ENCODE data around the gene GALNT7.
"Not testable (repeated sequence)": the region's sequence is repeated elsewhere in the genome, so short reads cannot be mapped to it uniquely, and the experiment has no call there.

GALNT7 gene

DNA sequence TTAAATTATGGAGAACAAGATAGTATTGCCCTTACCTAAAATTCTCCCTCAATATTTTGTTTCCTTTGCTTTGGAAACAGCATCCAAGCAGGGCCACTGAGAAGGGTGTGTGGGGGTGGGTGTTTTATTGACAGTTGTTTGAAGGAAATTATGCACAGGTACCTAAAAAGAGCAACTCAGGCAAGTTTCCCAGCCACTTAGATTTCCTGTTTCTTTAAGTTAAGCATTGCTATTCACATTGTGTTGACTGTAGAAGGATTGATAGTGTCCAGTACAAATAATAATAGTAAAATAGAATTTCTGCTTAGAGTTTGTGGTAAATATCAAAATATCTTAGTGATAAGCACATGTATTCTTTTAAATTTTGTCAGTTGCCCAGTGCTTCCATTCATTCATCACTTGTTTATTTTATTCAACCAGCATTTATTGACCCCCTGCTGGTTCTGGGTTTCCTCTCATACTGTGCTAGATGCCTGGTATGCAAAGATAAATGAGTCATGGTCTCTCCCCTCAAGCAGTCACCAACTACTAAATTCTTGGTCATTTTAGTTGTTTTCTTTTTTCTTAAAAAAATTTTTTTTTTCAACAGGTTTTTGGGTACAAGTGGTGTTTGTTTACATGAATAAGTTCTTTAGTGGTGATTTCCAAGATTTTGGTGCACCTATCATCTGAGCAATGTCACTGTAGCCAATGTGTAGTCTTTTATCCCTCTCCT, 50.0 kb downstream of the GALNT7 start:
- no peaks in the 10 kb centered on the region for H3K36me3 Mint-ChIP-seq (ENCODE audit: low read depth)

DNA sequence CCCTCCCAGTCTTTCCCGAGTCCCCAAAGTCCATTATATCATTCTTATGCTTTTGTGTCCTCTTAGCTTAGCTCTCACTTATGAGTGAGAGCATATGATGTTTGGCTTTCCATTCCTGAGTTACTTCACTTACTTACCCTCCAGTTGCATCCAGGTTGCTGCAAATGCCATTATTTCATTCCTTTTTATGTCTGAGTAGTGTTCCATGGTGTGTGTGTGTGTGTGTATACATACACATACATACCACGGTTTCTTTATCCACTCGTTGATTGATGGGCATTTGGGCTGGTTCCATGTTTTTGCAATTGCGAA, 50.5 kb downstream of the GALNT7 start:
- not testable (repeated sequence) for H3K27me3 Mint-ChIP-seq (ENCODE audit: low read depth); H3K27ac Mint-ChIP-seq; H3K9me3 Mint-ChIP-seq; H3K4me1 Mint-ChIP-seq (ENCODE audit: low read depth); DNase-seq (ENCODE audit: low spot score); H3K36me3 Mint-ChIP-seq (ENCODE audit: low read depth); H3K4me3 Mint-ChIP-seq

More for the DNA sequence above, 50.0 kb downstream of the GALNT7 start:
- Mint-ChIP-seq H3K4me1 (ENCODE audit: low read depth) (peaks cover 7% of the 10 kb centered on the region), H3K27ac (no peak overlapping the region), H3K4me3 (no peak overlapping the region), H3K27me3 (ENCODE audit: low read depth) (no peaks in the 10 kb centered on the region), H3K9me3 (no peaks in the 10 kb centered on the region)
- no peak for DNase-seq (ENCODE audit: low spot score)

DNA sequence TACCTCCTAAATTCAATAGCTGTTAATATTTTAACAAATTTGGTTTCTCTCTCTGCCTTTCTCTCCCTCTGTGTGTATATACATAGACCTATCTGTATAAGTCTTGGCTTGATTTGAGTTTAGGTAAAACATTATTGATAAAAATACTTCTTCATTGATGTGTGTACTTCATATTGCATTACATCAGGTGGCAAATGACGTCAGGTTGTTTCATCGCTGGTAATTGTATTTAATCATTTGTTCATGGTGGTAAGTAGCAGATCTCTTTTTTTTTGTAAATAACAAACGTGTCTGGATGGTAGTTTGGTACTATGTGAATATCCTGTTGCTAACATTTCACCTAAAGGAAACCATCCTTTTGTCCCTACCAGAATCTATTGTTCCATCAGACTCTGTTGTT, 55.1 kb downstream of the GALNT7 start:
- Mint-ChIP-seq H3K36me3 (ENCODE audit: low read depth) (no peaks in the 10 kb centered on the region), H3K27ac (no peak overlapping the region), H3K9me3 (no peaks in the 10 kb centered on the region), H3K4me3 (no peak overlapping the region), H3K4me1 (ENCODE audit: low read depth) (peaks cover 1% of the 10 kb centered on the region), H3K27me3 (ENCODE audit: low read depth) (no peaks in the 10 kb centered on the region)
- no peak for DNase-seq (ENCODE audit: low spot score)

DNA sequence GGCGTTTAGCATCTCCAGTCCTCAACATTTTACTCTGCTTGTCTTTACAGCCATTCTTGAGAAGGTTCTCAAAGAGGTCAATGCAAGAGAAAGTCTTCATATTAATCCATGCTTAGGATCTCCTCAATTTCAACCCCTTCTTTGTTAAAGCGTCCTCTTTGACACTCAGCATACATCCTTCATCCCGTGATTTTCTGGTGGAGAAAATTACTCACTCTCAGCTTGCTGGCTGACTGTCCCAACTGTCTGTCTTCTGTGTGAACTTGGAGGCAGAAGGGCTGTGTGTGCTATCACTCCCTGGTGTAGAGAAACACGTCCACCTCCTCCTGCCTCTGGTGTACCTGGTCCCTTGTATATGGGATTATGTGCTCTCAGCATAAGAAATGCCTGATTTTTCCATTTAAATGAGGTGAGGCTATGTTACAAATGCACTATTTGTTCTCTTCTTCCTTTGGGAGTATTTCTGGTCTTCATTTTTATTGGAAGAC, 57.8 kb downstream of the GALNT7 start:
- Mint-ChIP-seq H3K9me3 (no peaks in the 10 kb centered on the region), H3K4me1 (ENCODE audit: low read depth) (no peaks in the 10 kb centered on the region), H3K27ac (no peak overlapping the region), H3K27me3 (ENCODE audit: low read depth) (no peaks in the 10 kb centered on the region), H3K4me3 (no peak overlapping the region), H3K36me3 (ENCODE audit: low read depth) (no peaks in the 10 kb centered on the region)
- DNase-seq (ENCODE audit: low spot score): no peak

DNA sequence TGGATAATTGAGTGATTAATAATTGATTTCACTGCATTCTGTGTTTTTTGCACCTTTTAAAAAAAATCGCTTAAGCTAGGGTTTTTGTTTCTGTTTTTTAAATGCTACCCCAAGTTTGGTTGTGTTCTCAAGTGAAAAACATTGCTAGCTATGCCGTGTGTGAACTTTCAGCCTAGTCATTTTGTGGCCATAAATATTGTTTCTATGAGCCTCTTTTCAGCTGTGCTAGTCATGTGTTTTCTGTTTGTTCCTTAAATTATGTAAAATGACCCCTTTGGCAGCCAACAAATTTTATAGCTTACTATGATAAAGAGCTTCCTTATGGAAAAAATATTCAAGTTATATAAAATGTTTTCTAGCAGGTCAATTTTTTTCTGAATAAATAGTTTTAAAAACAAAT, 59.1 kb downstream of the GALNT7 start:
- Mint-ChIP-seq H3K4me1 (ENCODE audit: low read depth) (no peaks in the 10 kb centered on the region), H3K9me3 (no peaks in the 10 kb centered on the region), H3K4me3 (no peak overlapping the region), H3K36me3 (ENCODE audit: low read depth) (no peaks in the 10 kb centered on the region), H3K27me3 (ENCODE audit: low read depth) (no peaks in the 10 kb centered on the region), H3K27ac (no peak overlapping the region)
- no peak for DNase-seq (ENCODE audit: low spot score)

DNA sequence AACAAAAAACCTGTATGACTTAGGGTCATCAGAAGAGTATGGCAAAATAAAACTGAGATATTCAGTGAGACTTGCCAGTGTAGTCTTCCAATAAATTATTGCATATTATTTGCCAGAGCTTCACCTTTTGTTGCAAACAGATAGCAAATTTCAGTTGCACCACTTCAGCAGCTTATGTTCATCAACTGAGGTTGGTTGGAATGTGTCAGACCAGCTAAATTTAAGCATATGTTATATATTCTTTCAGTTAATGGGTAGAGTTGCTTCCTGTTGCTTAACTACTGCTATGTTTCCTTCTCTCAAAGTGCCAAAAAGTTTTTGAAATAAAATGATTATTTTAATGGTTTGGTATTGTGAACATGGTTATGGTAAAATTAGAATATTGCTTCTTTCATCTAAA, 61.5 kb downstream of the GALNT7 start:
- Mint-ChIP-seq H3K36me3 (ENCODE audit: low read depth) (no peaks in the 10 kb centered on the region), H3K4me1 (ENCODE audit: low read depth) (no peaks in the 10 kb centered on the region), H3K9me3 (no peaks in the 10 kb centered on the region), H3K4me3 (no peak overlapping the region), H3K27ac (no peak overlapping the region), H3K27me3 (ENCODE audit: low read depth) (no peaks in the 10 kb centered on the region)
- no peak for DNase-seq (ENCODE audit: low spot score)

DNA sequence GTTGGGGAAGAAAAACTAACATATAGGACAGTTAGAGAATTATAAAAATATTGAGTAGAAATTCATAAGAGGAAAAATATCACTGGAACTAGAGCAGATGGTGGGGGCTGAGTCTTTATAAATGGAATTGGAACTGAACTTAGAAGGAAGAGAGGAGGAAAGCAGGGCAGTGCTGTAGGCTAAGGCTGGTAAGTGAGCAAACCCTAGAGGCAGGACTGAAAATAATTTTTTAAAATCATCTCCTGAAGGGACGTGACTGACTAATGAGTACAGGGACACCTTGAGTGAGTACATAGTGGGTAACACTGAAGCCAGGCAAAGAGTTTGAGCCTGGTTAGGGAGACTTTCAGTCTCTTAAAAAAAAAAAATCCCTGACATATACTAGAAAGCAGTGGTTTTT, 63.3 kb downstream of the GALNT7 start:
- Mint-ChIP-seq H3K36me3 (ENCODE audit: low read depth) (no peaks in the 10 kb centered on the region), H3K27me3 (ENCODE audit: low read depth) (no peaks in the 10 kb centered on the region), H3K27ac (no peak overlapping the region), H3K4me3 (no peak overlapping the region), H3K9me3 (no peaks in the 10 kb centered on the region), H3K4me1 (ENCODE audit: low read depth) (no peaks in the 10 kb centered on the region)
- DNase-seq (ENCODE audit: low spot score): no peak

DNA sequence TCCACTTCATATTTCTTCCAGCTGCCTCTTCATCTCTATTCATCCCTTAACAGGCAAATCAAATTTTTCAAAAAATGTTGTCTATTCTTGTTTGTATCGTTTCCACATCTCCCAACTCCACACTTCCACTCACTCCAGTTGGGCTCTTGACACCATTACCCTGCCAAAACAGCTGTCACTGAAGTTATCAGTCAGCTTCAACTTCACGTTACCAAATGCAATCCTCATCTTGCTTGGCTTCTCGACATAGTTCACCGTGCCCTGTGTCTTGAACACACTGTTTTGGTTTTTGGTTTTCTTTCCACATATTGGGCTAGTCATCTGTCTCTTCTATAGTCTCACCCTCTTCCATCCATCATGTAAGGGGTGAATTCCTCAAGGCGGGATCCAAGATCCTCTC, 65.2 kb downstream of the GALNT7 start:
- no peaks in the 10 kb centered on the region for H3K4me1 Mint-ChIP-seq (ENCODE audit: low read depth)
- H3K4me3 Mint-ChIP-seq: no peak overlapping the region
- H3K27ac Mint-ChIP-seq: no peak overlapping the region
- no peaks in the 10 kb centered on the region for H3K27me3 Mint-ChIP-seq (ENCODE audit: low read depth)
- no peaks in the 10 kb centered on the region for H3K36me3 Mint-ChIP-seq (ENCODE audit: low read depth)
- H3K9me3 Mint-ChIP-seq: no peaks in the 10 kb centered on the region
- no peak for DNase-seq (ENCODE audit: low spot score)

DNA sequence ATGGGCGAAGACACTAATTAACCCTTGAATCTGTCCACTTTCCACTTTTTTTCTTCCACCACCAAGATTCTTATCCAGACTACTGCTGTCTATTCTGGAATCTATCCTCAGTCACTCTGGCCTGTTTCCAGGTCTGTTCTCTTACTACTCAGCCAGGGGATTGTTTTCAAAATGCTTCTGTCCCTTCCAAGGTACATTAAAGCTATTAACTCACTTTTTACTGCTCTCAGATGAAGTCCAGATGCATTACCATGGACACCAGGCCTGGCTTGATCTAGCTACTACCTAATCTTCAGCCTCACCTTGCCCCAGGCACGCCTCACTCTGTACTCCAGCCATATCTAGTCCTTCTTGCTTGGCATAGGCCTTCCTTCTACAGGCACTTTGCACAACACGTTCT, 66.4 kb downstream of the GALNT7 start:
- no peak for DNase-seq (ENCODE audit: low spot score)
- Mint-ChIP-seq H3K9me3 (no peaks in the 10 kb centered on the region), H3K4me1 (ENCODE audit: low read depth) (no peaks in the 10 kb centered on the region), H3K4me3 (no peak overlapping the region), H3K27me3 (ENCODE audit: low read depth) (no peaks in the 10 kb centered on the region), H3K27ac (no peak overlapping the region), H3K36me3 (ENCODE audit: low read depth) (no peaks in the 10 kb centered on the region)

DNA sequence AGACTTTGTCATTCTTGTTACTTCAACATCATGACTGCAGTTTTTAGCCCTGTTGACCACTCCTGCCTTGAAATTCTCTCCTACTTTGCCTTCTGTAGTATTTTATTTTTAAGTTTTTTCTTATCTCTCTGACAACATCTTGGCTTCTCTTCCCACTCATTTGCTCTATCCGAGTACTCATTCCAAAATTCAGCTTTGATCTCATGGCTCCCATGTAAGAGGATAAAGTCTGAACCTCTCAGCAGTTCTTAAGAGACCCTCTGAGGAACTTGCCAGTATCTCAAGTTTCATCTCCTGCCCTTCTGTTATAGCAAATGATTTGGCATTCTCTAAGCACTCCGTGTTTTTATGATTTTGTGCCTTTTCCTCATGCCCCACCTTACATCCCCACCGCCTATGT, 67.7 kb downstream of the GALNT7 start:
- H3K9me3 Mint-ChIP-seq: no peaks in the 10 kb centered on the region
- H3K27me3 Mint-ChIP-seq (ENCODE audit: low read depth): no peaks in the 10 kb centered on the region
- no peaks in the 10 kb centered on the region for H3K36me3 Mint-ChIP-seq (ENCODE audit: low read depth)
- H3K27ac Mint-ChIP-seq: no peak overlapping the region
- DNase-seq (ENCODE audit: low spot score): no peak
- H3K4me1 Mint-ChIP-seq (ENCODE audit: low read depth): no peaks in the 10 kb centered on the region
- no peak overlapping the region for H3K4me3 Mint-ChIP-seq

DNA sequence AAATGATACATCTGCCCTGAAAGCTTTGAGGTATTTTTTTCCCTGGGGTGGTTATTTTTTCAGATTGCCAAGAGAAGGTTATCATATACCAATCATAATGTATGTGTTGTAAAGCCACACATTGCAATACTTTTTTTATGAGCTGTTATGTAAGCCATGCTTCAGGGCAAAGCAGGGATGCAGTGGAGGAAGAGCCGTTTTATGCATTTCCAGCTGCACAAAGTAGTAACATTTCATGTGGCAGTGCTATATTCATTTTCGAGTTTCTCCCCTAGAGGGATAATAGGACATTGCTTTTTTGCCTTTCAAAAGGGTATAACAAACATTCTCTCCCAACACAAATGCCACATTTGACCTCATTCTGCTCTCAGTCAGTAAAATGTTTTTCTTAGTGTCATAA, 68.5 kb downstream of the GALNT7 start:
- no peak for DNase-seq (ENCODE audit: low spot score)
- Mint-ChIP-seq H3K9me3 (no peaks in the 10 kb centered on the region), H3K4me1 (ENCODE audit: low read depth) (no peaks in the 10 kb centered on the region), H3K36me3 (ENCODE audit: low read depth) (no peaks in the 10 kb centered on the region), H3K4me3 (no peak overlapping the region), H3K27ac (no peak overlapping the region), H3K27me3 (ENCODE audit: low read depth) (no peaks in the 10 kb centered on the region)

DNA sequence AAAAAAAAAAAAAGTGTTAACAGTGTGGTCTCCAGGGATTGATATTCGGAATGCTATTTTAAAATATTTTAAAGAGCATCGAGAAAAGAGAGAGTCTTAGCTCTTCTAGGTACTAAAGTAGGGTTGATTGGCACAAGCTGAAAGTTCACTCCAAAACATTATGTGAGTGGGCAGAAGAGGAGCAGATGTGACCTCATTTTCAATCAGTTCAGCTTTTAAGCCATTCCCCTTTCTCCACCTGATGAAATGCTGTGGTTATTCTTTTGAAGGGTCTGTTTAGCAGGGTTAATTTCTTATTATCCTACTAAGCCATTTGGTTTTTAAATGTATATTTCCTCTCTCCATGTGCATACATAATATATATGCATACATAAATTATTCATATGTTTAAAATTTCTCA, 69.2 kb downstream of the GALNT7 start:
- Mint-ChIP-seq H3K4me3 (no peak overlapping the region), H3K27ac (no peak overlapping the region), H3K27me3 (ENCODE audit: low read depth) (no peaks in the 10 kb centered on the region), H3K36me3 (ENCODE audit: low read depth) (no peaks in the 10 kb centered on the region), H3K4me1 (ENCODE audit: low read depth) (peaks cover 2% of the 10 kb centered on the region), H3K9me3 (no peaks in the 10 kb centered on the region)
- DNase-seq (ENCODE audit: low spot score): no peak

DNA sequence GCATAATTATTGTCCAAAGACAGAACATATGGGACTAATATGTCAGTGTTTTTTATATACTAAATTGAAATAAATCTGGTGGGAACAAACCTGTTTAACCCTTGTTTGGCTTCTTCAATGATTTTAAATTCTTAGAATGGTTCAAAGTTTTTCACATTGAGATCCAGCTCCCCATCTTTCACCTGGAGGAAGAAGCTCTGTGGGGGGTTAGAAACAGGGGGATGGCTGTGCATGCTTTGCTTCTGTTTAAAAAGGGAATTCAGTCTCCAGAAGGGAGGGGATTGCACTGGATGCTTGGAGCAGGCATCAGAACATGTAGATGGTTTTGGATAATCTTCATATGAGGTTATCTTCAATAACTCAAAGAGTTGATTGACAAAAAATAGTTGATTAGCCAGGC, 72.1 kb downstream of the GALNT7 start:
- H3K9me3 Mint-ChIP-seq: no peaks in the 10 kb centered on the region
- H3K36me3 Mint-ChIP-seq (ENCODE audit: low read depth): no peaks in the 10 kb centered on the region
- no peaks in the 10 kb centered on the region for H3K27me3 Mint-ChIP-seq (ENCODE audit: low read depth)
- no peak overlapping the region for H3K4me3 Mint-ChIP-seq
- no peak overlapping the region for H3K27ac Mint-ChIP-seq
- no peak for DNase-seq (ENCODE audit: low spot score)
- peaks cover 2% of the 10 kb centered on the region for H3K4me1 Mint-ChIP-seq (ENCODE audit: low read depth)

DNA sequence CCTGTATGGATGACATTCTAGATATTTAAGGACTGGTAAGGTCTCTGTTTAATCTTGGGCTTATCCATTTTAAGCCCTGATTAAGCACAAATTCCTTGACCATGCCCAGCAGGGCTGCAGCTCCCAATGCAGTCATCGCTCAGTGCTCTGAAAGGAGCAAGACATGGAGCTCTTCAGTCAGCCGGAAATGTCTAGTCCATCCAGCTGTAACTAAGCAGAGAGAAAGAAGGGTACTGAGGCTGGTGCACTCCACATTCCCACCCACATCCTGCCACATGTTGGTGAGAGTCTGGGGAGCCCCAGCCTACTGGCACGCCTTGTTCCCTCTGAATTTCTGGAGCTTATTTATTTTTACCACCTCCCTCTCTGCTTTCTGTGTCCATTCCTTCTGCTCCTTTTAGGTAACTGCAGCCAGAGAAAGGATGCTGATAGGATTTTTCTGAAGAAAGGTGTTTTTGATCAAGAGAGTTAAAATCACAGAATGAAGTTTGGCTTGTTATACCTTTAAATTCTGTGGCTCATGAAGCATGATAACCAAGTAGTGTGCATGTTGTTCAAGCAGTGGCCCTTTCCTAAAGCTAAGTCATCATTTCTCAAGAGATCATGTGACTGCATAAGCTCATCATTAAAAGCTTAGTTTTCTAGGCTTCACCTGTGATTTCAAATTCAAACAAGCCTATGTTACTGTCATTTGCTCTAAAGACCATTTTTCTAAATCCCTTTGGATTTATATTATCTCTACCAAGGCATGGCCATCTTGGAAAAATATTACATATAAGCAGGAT, 74.0 kb downstream of the GALNT7 start:
- no peak overlapping the region for H3K4me3 Mint-ChIP-seq
- no peaks in the 10 kb centered on the region for H3K36me3 Mint-ChIP-seq (ENCODE audit: low read depth)
- no peaks in the 10 kb centered on the region for H3K27me3 Mint-ChIP-seq (ENCODE audit: low read depth)
- no peak for DNase-seq (ENCODE audit: low spot score)
- H3K9me3 Mint-ChIP-seq: no peaks in the 10 kb centered on the region
- peaks cover 2% of the 10 kb centered on the region for H3K4me1 Mint-ChIP-seq (ENCODE audit: low read depth)
- H3K27ac Mint-ChIP-seq: no peak overlapping the region

DNA sequence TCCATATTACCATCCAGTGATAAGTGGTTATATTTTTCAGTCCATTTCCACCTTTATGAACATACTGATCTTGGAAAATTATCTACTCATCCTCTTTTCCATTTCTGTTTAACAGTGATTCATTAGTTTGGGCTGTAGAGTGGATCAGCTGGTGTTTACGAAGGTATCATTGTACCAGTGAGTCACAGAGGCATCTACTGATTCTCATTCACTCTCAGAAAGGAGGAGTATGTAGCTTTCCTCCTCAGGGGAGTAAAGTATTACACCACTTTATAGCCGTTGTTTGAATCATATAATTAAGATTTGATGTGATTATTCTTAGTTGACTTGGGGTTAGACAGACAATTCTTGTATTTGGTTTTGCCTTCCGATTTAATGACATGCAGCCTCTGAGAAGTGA, 74.7 kb downstream of the GALNT7 start:
- Mint-ChIP-seq H3K9me3 (no peaks in the 10 kb centered on the region), H3K27ac (no peak overlapping the region), H3K4me3 (no peak overlapping the region), H3K4me1 (ENCODE audit: low read depth) (peaks cover 2% of the 10 kb centered on the region), H3K36me3 (ENCODE audit: low read depth) (peaks cover 4% of the 10 kb centered on the region), H3K27me3 (ENCODE audit: low read depth) (no peaks in the 10 kb centered on the region)
- no peak for DNase-seq (ENCODE audit: low spot score)
